Measurements from ENCODE around the gene DDX6. TPM values are rescaled to one million over a fixed set of nuclear protein-coding genes. Genes with fewer than 3 reads are reported as not detected.
"Not testable (repeated sequence)": the region's sequence is repeated elsewhere in the genome, so short reads cannot be mapped to it uniquely, and the experiment has no call there.

The DDX6 gene
- polyA plus RNA-seq, 2 of the 4 experiments (the other 2 are of a cell fraction), result 36.3 to 41.4 TPM

GRCh38 chr11:118820412-118821357 lies 29.7 kb upstream of the DDX6 start:
- DNase-seq (ENCODE audit: low read depth in 1 of 2, low spot score in 1 of 2), result no peak
- CTCF ChIA-PET, result interaction anchor here (1.3 kb wide), 1 partner anchor 131 kb away, joined by 4 read pairs; no protein-coding TSS in a partner anchor
- Histone ChIP-seq H3K4me1 (no peaks in the 10 kb centered on the region), H3K9me3 (no peaks in the 10 kb centered on the region), H3K27ac (no peak overlapping the region), H3K4me2 (no peak overlapping the region), H3K4me3 (no peak overlapping the region)
- no peak for FAIRE-seq
- TF ChIP-seq HOXA7 (CRISPR knock-in tag; IDR thresholded peaks at IDR 0.05) (no peak), MAX (IDR thresholded peaks at IDR 0.05) (no peak), FOSB (CRISPR knock-in tag; IDR thresholded peaks at IDR 0.05) (no peak), HES2 (IDR thresholded peaks at IDR 0.05) (no peak), NR3C1 (IDR thresholded peaks at IDR 0.05) (no peak)
- POLR2A ChIA-PET, result no interaction called here
- WGBS (ENCODE audit: missing lambda C conversion rate), result 56% methylated on average over 12 of the region's 14 CpGs
- ATAC-seq, result no peak

- H3K9me3 ChIP-seq; H3K27ac ChIP-seq; H3K4me3 ChIP-seq; POLR2A ChIA-PET; ATAC-seq; FAIRE-seq; H3K4me1 ChIP-seq; DNase-seq (ENCODE audit: low read depth in 1 of 2, low spot score in 1 of 2); H3K4me2 ChIP-seq: not testable (repeated sequence)
- CTCF ChIA-PET, result interaction anchor here (1.0 kb wide), 1 partner anchor 10 kb away, joined by 3 read pairs; no protein-coding TSS in a partner anchor
- 90% methylated on average over 6 of the region's 7 CpGs for WGBS (ENCODE audit: missing lambda C conversion rate)
Measured at GRCh38 chr11:118820025-118820379, 29.0 kb upstream of the DDX6 start.

GRCh38 chr11:118819334-118820024 lies 28.5 kb upstream of the DDX6 start:
- no peak for DNase-seq (ENCODE audit: low read depth in 1 of 2, low spot score in 1 of 2)
- no peak for TF ChIP-seq GATA3 (IDR thresholded peaks at IDR 0.05; ENCODE audit: borderline replicate concordance)
- no peak for TF ChIP-seq NFE2L2 (conservative IDR thresholded peaks at IDR 0.05; ENCODE audit: low read length)
- no peak for TF ChIP-seq HOXB5 (CRISPR knock-in tag; IDR thresholded peaks at IDR 0.05)
- no peak for TF ChIP-seq HOXA7 (CRISPR knock-in tag; IDR thresholded peaks at IDR 0.05)
- no peak for TF ChIP-seq MAFK (IDR thresholded peaks at IDR 0.05; ENCODE audit: partially characterized antibody)
- TF ChIP-seq EP300 (IDR thresholded peaks at IDR 0.05), result no peak
- TF ChIP-seq ZNF302 (CRISPR knock-in tag; IDR thresholded peaks at IDR 0.05), result no peak
- no peak overlapping the region for H3K27ac ChIP-seq
- ATAC-seq, result no peak
- H3K4me3 ChIP-seq, result no peak overlapping the region
- ChIA-PET POLR2A (no interaction called here), CTCF (interaction anchor here (1.0 kb wide), 1 partner anchor 9 kb away, joined by 3 read pairs; no protein-coding TSS in a partner anchor)
- no peak overlapping the region for H3K4me2 ChIP-seq
- WGBS (ENCODE audit: missing lambda C conversion rate), result 93% methylated on average over 7 of the region's 7 CpGs
- no peaks in the 10 kb centered on the region for H3K9me3 ChIP-seq
- H3K4me1 ChIP-seq, result no peaks in the 10 kb centered on the region
- no peak for FAIRE-seq

GRCh38 chr11:118818130-118818529 lies 27.2 kb upstream of the DDX6 start:
- 89% methylated on average over 4 of the region's 4 CpGs for WGBS (ENCODE audit: missing lambda C conversion rate)
- FAIRE-seq, result no peak
- ChIA-PET CTCF (no interaction called here), POLR2A (no interaction called here)
- no peak overlapping the region for H3K4me2 ChIP-seq
- no peaks in the 10 kb centered on the region for H3K4me1 ChIP-seq
- H3K9me3 ChIP-seq, result no peaks in the 10 kb centered on the region
- ATAC-seq, result no peak
- no peak overlapping the region for H3K4me3 ChIP-seq
- no peak overlapping the region for H3K27ac ChIP-seq
- DNase-seq (ENCODE audit: low read depth in 1 of 2, low spot score in 1 of 2), result no peak
- no peak for TF ChIP-seq MYC (IDR thresholded peaks at IDR 0.05; ENCODE audit: borderline replicate concordance, low read length)
- TF ChIP-seq GATA3 (IDR thresholded peaks at IDR 0.05; ENCODE audit: borderline replicate concordance), result no peak
- TF ChIP-seq RNF2 (IDR thresholded peaks at IDR 0.05; ENCODE audit: borderline replicate concordance, low read depth), result no peak
- no peak for TF ChIP-seq POLR2A (IDR thresholded peaks at IDR 0.05; ENCODE audit: low read length)
- TF ChIP-seq CTCF (IDR thresholded peaks at IDR 0.05), result no peak
- no peak for TF ChIP-seq HEYL (CRISPR knock-in tag; IDR thresholded peaks at IDR 0.05)
- TF ChIP-seq BCL3 (IDR thresholded peaks at IDR 0.05), result no peak
- no peak for TF ChIP-seq HMGXB4 (CRISPR knock-in tag; IDR thresholded peaks at IDR 0.05; ENCODE audit: borderline replicate concordance)
- TF ChIP-seq MAFK (IDR thresholded peaks at IDR 0.05; ENCODE audit: partially characterized antibody), result no peak
- no peak for TF ChIP-seq HOXA7 (CRISPR knock-in tag; IDR thresholded peaks at IDR 0.05)
- TF ChIP-seq ESRRA (IDR thresholded peaks at IDR 0.05; ENCODE audit: borderline replicate concordance, low read length), result no peak
- TF ChIP-seq JUNB (IDR thresholded peaks at IDR 0.05), result no peak
- no peak for TF ChIP-seq FOXS1 (CRISPR knock-in tag; IDR thresholded peaks at IDR 0.05)
- no peak for TF ChIP-seq PBX3 (IDR thresholded peaks at IDR 0.05)
- no peak for TF ChIP-seq ZNF302 (CRISPR knock-in tag; IDR thresholded peaks at IDR 0.05)
